Umbilical cord (tissue), 2 donors: ENCODE results near the gene FAT1. TPM values are rescaled to one million over a fixed set of nuclear protein-coding genes. Genes with fewer than 3 reads are reported as not detected.

ENCODE experiments used
- DNase-seq: peaks from one replicate; pipeline ENCODE4 v3.0.0-alpha.2; 2015; ENCODE audit warnings: low spot score
- total RNA-seq: library from RNA; depleted of rRNA; stranded (reverse); fragments of >200 nt; gene quantifications from one replicate; pipeline ENCODE4 v1.2.3, GENCODE V29; 2014; ENCODE audit warnings: low replicate concordance; ENCODE audit not compliant: insufficient read depth

FAT1 gene
- total RNA-seq, 1 donor from 2014 or later = 242 TPM

GRCh38 chr4:186580669-186581068, 143.0 kb downstream of the FAT1 start:
- no peak for DNase-seq

GRCh38 chr4:186570193-186570996, 153.3 kb downstream of the FAT1 start:
- DNase-seq = peak; percentile 13

- DNase-seq = no peak
Measured at GRCh38 chr4:186569533-186570192, 154.0 kb downstream of the FAT1 start.

DNA sequence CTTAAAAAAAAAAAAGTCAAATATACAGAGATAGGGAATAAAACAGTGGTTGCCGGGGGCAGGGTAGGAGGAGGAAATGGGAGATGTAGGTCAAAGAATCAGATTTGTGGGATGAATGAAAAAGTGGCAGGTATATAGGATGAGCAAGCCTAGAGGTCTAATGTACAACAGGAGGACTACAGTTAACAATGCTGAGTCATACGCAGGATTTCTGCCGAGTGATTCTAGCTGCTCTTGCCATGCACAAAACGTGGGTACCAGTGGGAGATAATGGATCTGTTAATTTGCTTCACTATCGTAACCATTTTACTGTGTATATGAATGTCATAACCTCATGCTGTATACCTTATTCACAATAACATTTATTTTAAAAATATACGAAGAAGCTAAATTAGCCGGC, 157.6 kb downstream of the FAT1 start:
- DNase-seq = no peak

DNA sequence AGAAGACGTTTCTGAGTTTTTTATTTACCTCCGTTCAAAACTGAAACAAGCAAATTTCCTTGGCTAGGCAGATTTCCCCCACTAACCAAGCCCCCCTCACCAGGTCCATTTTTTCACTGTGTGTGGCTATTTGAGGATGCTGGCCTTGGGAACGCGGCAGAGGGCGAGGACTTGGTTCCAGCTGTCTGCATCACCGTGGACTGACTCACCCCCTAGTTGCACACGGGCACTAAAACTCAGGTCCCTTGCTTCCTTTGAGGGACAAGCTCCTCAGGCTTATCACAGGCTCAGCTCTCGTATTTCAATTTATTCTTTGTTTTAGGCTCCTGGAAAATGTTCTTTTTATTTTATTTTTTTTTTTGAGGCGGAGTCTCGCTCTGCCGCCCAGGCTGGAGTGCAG, 159.9 kb downstream of the FAT1 start:
- no peak for DNase-seq

GRCh38 chr4:186561748-186562147, 161.9 kb downstream of the FAT1 start:
- no peak for DNase-seq

GRCh38 chr4:186560647-186561046, 163.0 kb downstream of the FAT1 start:
- no peak for DNase-seq

- DNase-seq = no peak
Measured at GRCh38 chr4:186557486-186557885, 166.2 kb downstream of the FAT1 start.

- no peak for DNase-seq
Measured at GRCh38 chr4:186557061-186557460, 166.6 kb downstream of the FAT1 start.

GRCh38 chr4:186554914-186555827, 168.5 kb downstream of the FAT1 start, which contains the start of gene MTNR1A:
Gene MTNR1A, minus strand, starts transcription at chr4:186555567. Its CDS starts 202 bp downstream, at chr4:186555365.
- DNase-seq = no peak

DNA sequence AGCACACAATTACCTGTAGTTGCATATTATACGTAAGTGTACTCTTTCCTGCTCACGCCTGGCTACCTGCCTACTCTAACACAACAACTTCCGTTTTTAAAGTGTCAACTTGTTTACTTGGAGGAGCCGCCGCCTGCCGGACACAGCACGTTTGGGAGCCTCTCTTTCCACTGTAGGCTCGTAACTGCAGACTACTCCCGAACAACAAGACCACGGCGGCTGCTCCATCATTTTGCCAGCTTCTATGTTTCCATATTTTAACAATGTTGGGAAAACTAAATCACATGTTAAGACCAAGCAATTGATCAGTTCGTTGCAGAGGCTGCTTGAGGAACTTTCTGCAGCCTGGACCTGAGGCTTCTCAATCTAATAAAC, 169.1 kb downstream of the FAT1 start:
- DNase-seq = no peak

DNA sequence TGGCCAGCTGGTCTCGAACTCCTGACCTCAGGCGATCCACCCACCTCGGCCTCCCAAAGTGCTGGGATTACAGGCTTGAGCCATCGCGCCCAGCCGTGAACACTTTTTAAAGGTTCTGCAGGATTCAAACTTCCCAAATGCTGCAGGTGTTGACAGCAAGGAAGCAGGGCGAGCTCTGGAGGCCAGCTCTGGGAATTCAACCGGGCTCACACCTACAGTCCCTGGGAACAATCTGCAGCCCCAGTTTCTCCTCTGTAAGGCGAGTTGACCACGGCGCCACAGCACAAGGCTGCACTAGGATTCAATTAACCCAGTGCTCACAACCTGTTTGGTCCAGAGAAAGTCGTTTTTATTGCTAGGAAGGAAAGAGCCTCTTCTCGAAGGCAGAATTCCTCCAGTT, 169.9 kb downstream of the FAT1 start:
- no peak for DNase-seq

GRCh38 chr4:186551849-186552248, 171.8 kb downstream of the FAT1 start:
- DNase-seq = no peak

DNA sequence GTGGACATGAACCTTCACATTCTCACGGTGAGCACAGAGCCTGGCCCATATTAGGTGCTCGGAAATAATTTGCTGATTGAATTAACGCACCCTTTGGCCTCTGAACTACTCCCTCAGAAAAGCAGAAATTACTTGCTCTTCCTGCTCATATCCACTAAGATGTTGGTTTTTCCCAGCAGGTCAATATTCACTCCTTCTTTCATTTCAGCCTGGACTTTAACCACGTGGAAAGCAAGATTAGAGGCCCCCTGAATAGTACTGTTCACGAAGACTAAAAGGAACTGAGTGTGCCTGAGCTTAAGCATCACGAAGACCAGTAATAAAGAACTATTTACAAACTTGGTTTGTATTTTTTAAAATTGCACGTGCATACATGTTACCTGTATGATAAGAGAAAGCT, 178.2 kb downstream of the FAT1 start:
- DNase-seq = no peak

DNA sequence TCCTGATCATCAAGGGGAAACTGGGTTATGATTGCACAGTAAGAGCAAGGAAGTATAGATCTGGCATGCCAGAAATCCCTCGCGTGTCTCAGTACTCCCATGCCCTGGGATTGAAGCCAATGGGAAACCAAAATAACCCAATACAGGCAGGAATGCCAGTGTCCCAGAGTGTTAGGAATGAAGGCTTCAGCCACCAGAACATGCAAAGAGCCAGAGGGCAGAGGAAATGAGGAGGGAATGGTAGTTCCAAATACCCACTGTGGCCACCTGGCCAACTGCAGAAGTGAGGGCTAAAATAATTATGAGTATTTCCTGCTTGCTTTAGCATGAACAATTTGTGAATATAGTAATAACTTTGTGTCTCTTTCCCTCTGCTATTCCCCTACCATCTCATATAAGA, 180.4 kb downstream of the FAT1 start:
- no peak for DNase-seq

DNA sequence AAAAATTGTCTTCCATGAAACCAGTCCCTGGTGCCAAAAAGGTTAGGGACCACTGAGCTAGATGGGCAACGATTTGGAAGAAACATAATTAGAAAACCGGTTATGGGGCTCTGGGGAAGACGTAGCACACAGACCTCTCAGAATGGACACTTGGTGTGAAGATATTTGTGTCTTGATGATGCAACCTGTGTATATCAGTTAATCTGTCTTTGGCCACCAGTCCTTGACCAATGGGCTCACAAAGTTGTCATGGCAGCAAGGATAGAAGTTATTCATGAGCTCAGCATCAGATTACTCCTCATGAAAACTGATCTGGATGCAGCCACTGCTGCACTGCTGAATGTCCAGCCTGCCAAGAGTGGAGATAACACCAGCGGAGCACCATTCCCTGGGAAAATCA, 181.9 kb downstream of the FAT1 start:
- DNase-seq = no peak

DNA sequence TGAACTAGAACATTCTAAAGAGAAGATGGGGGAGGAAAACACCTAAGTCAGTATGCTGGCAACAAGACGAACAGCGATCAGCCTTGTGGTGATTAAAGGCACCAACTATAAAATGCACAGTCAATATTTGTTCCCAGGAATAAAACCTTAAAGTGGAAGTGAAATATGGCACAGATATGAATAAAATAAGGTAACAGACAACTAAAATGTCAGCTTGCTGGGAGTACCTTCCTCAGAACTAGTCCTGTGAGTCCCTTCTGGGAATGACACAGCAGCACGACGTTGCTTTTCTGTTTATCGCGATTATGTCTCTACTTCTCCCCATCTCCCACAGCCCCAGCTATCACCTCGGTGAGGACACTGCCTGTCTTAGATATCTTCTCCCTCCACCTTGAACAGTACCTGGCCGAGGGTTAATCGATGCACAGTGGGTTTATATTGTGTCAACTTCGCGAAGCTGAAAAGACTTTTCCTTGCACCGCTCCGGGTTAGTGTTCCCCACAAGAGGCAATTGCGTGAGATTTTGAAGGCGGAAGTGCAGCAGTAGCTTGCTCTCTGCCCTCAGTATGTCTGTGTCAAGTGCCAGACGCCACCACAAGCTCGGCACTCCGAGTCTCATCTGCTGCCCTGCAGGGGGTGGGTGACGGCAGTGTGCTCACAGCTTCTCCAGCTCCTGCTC, 185.7 kb downstream of the FAT1 start:
- no peak for DNase-seq
